ENCODE data around the gene DNAI2. TPM values are rescaled to one million over a fixed set of nuclear protein-coding genes. Genes with fewer than 3 reads are reported as not detected.

Gene DNAI2
- total and polyA plus RNA-seq, 9 of the 15 experiments (the other 6 are each of a cell fraction or from before 2014, with no cell fraction given): not detected

GRCh38 chr17:74332763-74333283 is 58.8 kb downstream of the DNAI2 start (continued):
- TF ChIP-seq E2F8 (IDR thresholded peaks at IDR 0.05; ENCODE audit: low read depth, partially characterized antibody) (peak; percentile 28), ARID2 (IDR thresholded peaks at IDR 0.05) (no peak), ZNF609 (CRISPR knock-in tag; IDR thresholded peaks at IDR 0.05; ENCODE audit: borderline replicate concordance) (0 out of 2 replicates have a peak, but pooled peaks have one; percentile 52), NONO (IDR thresholded peaks at IDR 0.05; ENCODE audit: low read depth in 2 of 2, low read length in 1 of 2) (no peak), SMARCA5 (IDR thresholded peaks at IDR 0.05) (no peak), TCF7 (IDR thresholded peaks at IDR 0.05; ENCODE audit: borderline replicate concordance) (no peak), TRIM24 (IDR thresholded peaks at IDR 0.05) (peak; percentile 96 to 97), ELF2 (CRISPR knock-in tag; IDR thresholded peaks at IDR 0.05) (no peak), BCLAF1 (IDR thresholded peaks at IDR 0.05; ENCODE audit: borderline replicate concordance in 1 of 2, control insufficient read depth in 1 of 2, low read depth in 2 of 2, low read length in 1 of 2) (no peak), ZBTB17 (CRISPR knock-in tag; IDR thresholded peaks at IDR 0.05) (no peak), ZKSCAN8 (CRISPR knock-in tag; IDR thresholded peaks at IDR 0.05) (no peak), HOMEZ (CRISPR knock-in tag; IDR thresholded peaks at IDR 0.05) (no peak), ZNF695 (CRISPR knock-in tag; IDR thresholded peaks at IDR 0.05) (no peak), ZSCAN29 (IDR thresholded peaks at IDR 0.05) (no peak), HDAC2 (IDR thresholded peaks at IDR 0.05) (no peak; the same call in 1 of the 2 replicates)

Data from K562 (cell line).